BLaER1 (cell line): ENCODE measurements around the gene MYLK.

Source experiments
- H3K27ac ChIP-seq: shearing (Covaris generic); formaldehyde crosslinking; 2 replicates; pipeline ENCODE4 v1.8.1; 2022
- H3K27me3 ChIP-seq: shearing (Covaris generic); formaldehyde crosslinking; 2 replicates; pipeline ENCODE4 v1.8.1; 2022
- H3K36me3 ChIP-seq: shearing (Covaris generic); formaldehyde crosslinking; 2 replicates; pipeline ENCODE4 v1.8.1; 2022
- H3K4me1 ChIP-seq: shearing (Covaris generic); formaldehyde crosslinking; 2 replicates; pipeline ENCODE4 v1.8.1; 2022
- H3K4me2 ChIP-seq: shearing (Covaris generic); formaldehyde crosslinking; 2 replicates; pipeline ENCODE4 v1.8.1; 2022
- H3K4me3 ChIP-seq: shearing (Covaris generic); formaldehyde crosslinking; 2 replicates; pipeline ENCODE4 v1.8.1; 2022
- H3K9ac ChIP-seq: shearing (Covaris generic); formaldehyde crosslinking; 2 replicates; pipeline ENCODE4 v1.8.1; 2022
- H3K9me3 ChIP-seq: shearing (Covaris generic); formaldehyde crosslinking; 2 replicates; pipeline ENCODE4 v1.8.1; 2022
- H4K20me1 ChIP-seq: shearing (Covaris generic); formaldehyde crosslinking; 2 replicates; pipeline ENCODE4 v1.8.1; 2022
- Cebpa-rat ChIP-seq: shearing (Covaris generic); IDR thresholded peaks from 2 replicates; pipeline ENCODE4 v1.8.1; 2022

MYLK gene, protein sequence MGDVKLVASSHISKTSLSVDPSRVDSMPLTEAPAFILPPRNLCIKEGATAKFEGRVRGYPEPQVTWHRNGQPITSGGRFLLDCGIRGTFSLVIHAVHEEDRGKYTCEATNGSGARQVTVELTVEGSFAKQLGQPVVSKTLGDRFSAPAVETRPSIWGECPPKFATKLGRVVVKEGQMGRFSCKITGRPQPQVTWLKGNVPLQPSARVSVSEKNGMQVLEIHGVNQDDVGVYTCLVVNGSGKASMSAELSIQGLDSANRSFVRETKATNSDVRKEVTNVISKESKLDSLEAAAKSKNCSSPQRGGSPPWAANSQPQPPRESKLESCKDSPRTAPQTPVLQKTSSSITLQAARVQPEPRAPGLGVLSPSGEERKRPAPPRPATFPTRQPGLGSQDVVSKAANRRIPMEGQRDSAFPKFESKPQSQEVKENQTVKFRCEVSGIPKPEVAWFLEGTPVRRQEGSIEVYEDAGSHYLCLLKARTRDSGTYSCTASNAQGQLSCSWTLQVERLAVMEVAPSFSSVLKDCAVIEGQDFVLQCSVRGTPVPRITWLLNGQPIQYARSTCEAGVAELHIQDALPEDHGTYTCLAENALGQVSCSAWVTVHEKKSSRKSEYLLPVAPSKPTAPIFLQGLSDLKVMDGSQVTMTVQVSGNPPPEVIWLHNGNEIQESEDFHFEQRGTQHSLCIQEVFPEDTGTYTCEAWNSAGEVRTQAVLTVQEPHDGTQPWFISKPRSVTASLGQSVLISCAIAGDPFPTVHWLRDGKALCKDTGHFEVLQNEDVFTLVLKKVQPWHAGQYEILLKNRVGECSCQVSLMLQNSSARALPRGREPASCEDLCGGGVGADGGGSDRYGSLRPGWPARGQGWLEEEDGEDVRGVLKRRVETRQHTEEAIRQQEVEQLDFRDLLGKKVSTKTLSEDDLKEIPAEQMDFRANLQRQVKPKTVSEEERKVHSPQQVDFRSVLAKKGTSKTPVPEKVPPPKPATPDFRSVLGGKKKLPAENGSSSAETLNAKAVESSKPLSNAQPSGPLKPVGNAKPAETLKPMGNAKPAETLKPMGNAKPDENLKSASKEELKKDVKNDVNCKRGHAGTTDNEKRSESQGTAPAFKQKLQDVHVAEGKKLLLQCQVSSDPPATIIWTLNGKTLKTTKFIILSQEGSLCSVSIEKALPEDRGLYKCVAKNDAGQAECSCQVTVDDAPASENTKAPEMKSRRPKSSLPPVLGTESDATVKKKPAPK (N-terminal part only)

DNA sequence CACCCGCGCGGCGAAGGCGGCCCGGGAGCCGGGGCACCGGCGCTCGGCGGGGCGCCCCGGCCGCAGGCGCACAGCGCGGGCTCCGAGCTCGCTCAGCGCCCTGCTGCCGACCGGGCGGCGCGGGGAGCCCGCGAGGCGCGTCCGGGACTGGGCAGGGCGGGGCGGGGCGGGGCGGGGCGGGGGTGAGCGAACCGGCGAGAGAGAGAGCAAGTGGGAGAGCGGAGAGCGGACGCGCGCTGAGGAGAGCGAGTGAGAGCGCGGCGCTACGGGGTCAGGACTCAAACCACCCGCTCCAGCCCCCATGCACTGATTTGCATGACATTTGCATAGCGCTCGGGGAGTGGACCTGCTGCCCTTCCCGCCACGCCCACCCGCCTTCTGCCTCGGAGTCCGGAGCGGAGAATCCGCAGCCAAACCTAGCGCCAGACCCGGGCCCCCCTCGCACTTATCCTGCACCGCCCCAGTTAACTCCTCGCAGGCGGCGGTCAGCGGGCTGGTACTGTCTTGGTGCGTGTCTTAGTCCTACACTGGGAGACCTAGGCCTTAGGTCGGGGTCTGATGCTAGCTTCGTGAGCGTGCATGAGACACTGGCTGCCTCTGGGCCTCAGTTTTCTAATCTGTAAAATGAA is at the start of gene MYLK:
TSS of gene MYLK (minus strand) at position 130 of the 629 bp plus-strand sequence. CDS start 90,491 bp downstream, outside the sequence.
- Histone ChIP-seq H3K9ac (peak within 1 kb of the TSS; percentile 92), H3K27ac (peak within 1 kb of the TSS; percentile 95), H3K27me3 (no peaks in the 10 kb centered on the region), H3K4me1 (peaks cover 38% of the 10 kb centered on the region), H3K9me3 (peaks cover 4% of the 10 kb centered on the region), H3K4me2 (peak within 1 kb of the TSS; percentile 98), H4K20me1 (peaks cover 9% of the 10 kb centered on the region; the same call in 1 of the 2 replicates), H3K36me3 (peaks cover 15% of the 10 kb centered on the region; the same call in 1 of the 2 replicates), H3K4me3 (peak within 1 kb of the TSS; percentile 84)
- no peak for TF ChIP-seq Cebpa-rat

- no peak overlapping the region for H3K4me2 ChIP-seq
- H3K27me3 ChIP-seq, result no peaks in the 10 kb centered on the region
- H3K36me3 ChIP-seq, result peaks cover 68% of the 10 kb centered on the region
- TF ChIP-seq Cebpa-rat, result no peak
- H4K20me1 ChIP-seq, result no peaks in the 10 kb centered on the region
- H3K4me3 ChIP-seq, result no peak overlapping the region
- H3K9ac ChIP-seq, result no peak overlapping the region
- H3K4me1 ChIP-seq, result no peaks in the 10 kb centered on the region
- 0 out of 2 replicates have a peak, but pooled peaks cover 2% of the 10 kb centered on the region for H3K9me3 ChIP-seq
- no peak overlapping the region for H3K27ac ChIP-seq
Observed at GRCh38 chr3:123930445-123930844, 46.3 kb upstream of the MYLK start.

- peaks cover 10% of the 10 kb centered on the region for H3K9me3 ChIP-seq
- no peak for TF ChIP-seq Cebpa-rat
- no peaks in the 10 kb centered on the region for H3K4me1 ChIP-seq
- no peaks in the 10 kb centered on the region for H3K27me3 ChIP-seq
- no peak overlapping the region for H3K4me2 ChIP-seq
- H3K27ac ChIP-seq, result no peak overlapping the region
- peaks cover 79% of the 10 kb centered on the region for H3K36me3 ChIP-seq
- H3K9ac ChIP-seq, result no peak overlapping the region
- no peak overlapping the region for H3K4me3 ChIP-seq
- no peaks in the 10 kb centered on the region for H4K20me1 ChIP-seq
Observed at GRCh38 chr3:123929325-123929724, 45.2 kb upstream of the MYLK start.

DNA sequence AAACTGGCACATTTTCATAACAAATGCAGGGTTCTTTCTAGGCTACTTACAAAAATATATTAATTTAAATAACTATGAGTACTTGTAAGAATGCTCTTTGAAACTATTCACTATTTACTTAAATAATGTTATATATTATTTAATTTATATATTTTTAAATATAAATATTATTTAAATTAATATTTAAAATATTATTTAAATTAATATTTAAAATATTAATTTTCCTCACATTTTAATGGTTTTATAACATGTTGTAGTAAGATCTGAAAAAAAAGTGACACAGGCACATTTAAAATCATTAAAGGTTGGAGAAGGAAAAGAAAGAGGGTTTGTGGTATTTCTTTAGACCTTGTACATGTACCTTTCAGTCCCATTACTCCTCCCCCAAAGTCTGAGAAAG is 42.3 kb upstream of the MYLK start:
- H3K4me3 ChIP-seq, result no peak overlapping the region
- H3K36me3 ChIP-seq, result peaks cover 83% of the 10 kb centered on the region
- peaks cover 31% of the 10 kb centered on the region for H3K9me3 ChIP-seq
- H3K27me3 ChIP-seq, result no peaks in the 10 kb centered on the region
- H3K4me1 ChIP-seq, result no peaks in the 10 kb centered on the region
- no peak overlapping the region for H3K27ac ChIP-seq
- no peak overlapping the region for H3K9ac ChIP-seq
- H4K20me1 ChIP-seq, result no peaks in the 10 kb centered on the region
- H3K4me2 ChIP-seq, result no peak overlapping the region
- no peak for TF ChIP-seq Cebpa-rat

DNA sequence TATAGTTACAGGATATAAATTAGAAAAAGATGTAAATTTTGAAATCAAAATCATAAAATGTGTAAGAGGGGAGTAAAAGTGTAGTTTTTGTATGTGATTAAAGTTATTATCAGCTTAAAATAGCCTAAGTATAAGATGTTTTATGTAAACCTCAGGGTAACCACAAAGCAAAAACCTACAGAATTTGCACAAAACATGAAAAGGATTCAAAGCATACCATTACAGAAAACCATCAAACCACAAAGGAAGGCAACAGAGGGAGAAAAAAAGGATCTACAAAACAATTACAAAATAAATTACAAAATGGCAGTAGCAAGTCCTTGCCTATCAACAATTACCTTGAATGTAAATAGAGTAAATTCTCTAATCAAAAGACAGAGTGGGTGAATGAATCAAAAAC is 36.7 kb upstream of the MYLK start:
- H3K9ac ChIP-seq, result no peak overlapping the region
- H3K4me1 ChIP-seq, result peaks cover 13% of the 10 kb centered on the region
- TF ChIP-seq Cebpa-rat, result no peak
- H3K4me2 ChIP-seq, result no peak overlapping the region
- no peaks in the 10 kb centered on the region for H4K20me1 ChIP-seq
- no peaks in the 10 kb centered on the region for H3K27me3 ChIP-seq
- no peak overlapping the region for H3K4me3 ChIP-seq
- H3K9me3 ChIP-seq, result peaks cover 62% of the 10 kb centered on the region
- H3K36me3 ChIP-seq, result peaks cover 78% of the 10 kb centered on the region
- no peak overlapping the region for H3K27ac ChIP-seq

DNA sequence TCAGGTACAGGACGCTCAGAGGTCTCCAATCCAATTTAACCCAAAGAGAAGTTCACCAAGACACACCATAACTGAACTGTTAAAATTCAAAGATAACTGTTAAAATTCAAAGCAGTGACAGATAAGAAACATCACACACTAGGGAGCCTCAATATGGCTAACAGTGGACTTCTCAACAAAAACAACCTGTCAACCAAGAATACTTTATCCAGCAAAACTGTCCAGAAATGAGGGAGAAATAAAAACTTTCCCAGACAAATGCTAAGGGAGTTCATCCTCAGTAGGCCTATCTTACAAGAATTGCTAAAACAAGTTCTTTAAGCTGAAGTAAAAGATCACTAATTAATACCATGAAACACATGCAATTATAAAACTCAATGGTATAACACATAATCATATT is 36.3 kb upstream of the MYLK start:
- Histone ChIP-seq H3K4me2 (no peak overlapping the region), H3K36me3 (peaks cover 74% of the 10 kb centered on the region), H3K27me3 (no peaks in the 10 kb centered on the region), H3K4me1 (peaks cover 17% of the 10 kb centered on the region), H4K20me1 (no peaks in the 10 kb centered on the region), H3K27ac (no peak overlapping the region), H3K9ac (no peak overlapping the region), H3K4me3 (no peak overlapping the region), H3K9me3 (peaks cover 58% of the 10 kb centered on the region)
- TF ChIP-seq Cebpa-rat, result no peak

DNA sequence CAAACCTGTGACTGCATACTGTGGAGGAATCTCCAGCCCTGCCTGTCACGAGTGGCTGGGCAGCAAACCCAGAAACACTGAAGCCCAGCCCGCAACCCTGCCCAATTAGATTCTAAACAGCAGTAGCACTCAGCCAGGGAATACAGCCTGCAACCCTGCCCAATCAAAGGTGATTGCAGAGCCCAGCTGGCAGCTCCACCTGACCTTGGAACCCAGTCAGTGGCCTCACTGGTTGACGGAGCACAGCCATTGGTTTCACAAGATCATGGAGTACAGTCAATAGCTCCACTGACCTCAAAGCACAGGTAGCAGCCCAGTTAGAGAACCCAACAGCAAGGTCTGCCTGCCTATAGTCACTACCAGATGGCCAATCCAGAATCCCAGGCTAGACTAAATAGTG is 35.2 kb upstream of the MYLK start:
- peaks cover 52% of the 10 kb centered on the region for H3K9me3 ChIP-seq
- H3K36me3 ChIP-seq, result peaks cover 64% of the 10 kb centered on the region
- no peak overlapping the region for H3K27ac ChIP-seq
- H3K9ac ChIP-seq, result no peak overlapping the region
- no peak for TF ChIP-seq Cebpa-rat
- H3K27me3 ChIP-seq, result no peaks in the 10 kb centered on the region
- no peaks in the 10 kb centered on the region for H4K20me1 ChIP-seq
- no peak overlapping the region for H3K4me3 ChIP-seq
- H3K4me2 ChIP-seq, result no peak overlapping the region
- peaks cover 26% of the 10 kb centered on the region for H3K4me1 ChIP-seq

DNA sequence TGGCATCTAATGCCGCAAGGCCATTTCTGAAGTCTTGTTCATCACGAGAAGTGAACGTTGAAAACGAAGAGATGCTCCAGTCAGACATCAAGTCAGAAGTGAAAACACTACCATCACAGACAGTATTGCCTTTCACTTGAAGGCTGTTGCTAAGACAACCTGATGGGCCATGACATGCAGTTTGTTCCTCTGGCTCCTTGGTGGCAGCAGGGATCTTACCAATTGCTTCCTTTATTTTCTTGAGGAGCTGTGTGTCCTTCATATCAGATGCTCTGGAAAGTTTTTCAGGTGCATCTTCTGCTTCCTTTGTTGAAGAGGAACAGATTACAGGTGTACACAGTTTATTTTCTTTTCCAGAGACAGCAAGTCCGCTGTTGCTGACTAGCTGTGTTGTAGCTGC is 30.7 kb upstream of the MYLK start:
- Histone ChIP-seq H3K4me1 (peaks cover 24% of the 10 kb centered on the region), H4K20me1 (no peaks in the 10 kb centered on the region), H3K4me3 (no peak overlapping the region), H3K4me2 (peak overlapping the region; percentile 55), H3K36me3 (peaks cover 23% of the 10 kb centered on the region), H3K27me3 (no peaks in the 10 kb centered on the region), H3K27ac (0 out of 2 replicates have a peak overlapping the region, but pooled peaks have one; percentile 31), H3K9ac (peak overlapping the region; percentile 36; the same call in 1 of the 2 replicates), H3K9me3 (peaks cover 16% of the 10 kb centered on the region)
- no peak for TF ChIP-seq Cebpa-rat

GRCh38 chr3:123909785-123910184 is 25.7 kb upstream of the MYLK start:
- Histone ChIP-seq H3K9me3 (no peaks in the 10 kb centered on the region), H3K4me2 (no peak overlapping the region; the same call in 1 of the 2 replicates), H3K9ac (no peak overlapping the region), H3K4me3 (no peak overlapping the region), H3K27ac (no peak overlapping the region), H3K4me1 (peaks cover 22% of the 10 kb centered on the region), H3K36me3 (no peaks in the 10 kb centered on the region), H3K27me3 (no peaks in the 10 kb centered on the region), H4K20me1 (no peaks in the 10 kb centered on the region)
- no peak for TF ChIP-seq Cebpa-rat
